ENCODE measurements around the gene HIVEP2. TPM values are rescaled to one million over a fixed set of nuclear protein-coding genes. Genes with fewer than 3 reads are reported as not detected.

Gene HIVEP2
- total and polyA plus RNA-seq, 9 donors, result 8.4 to 58.9 (median 32.1) TPM

- H3K4me1 ChIP-seq (ENCODE audit: insufficient read depth), result no peaks in the 10 kb centered on the region
- no peak overlapping the region for H3K4me3 ChIP-seq
- WGBS, 3 donors, result 77 to 83% (median 82%) methylated on average over 2 of the region's 2 CpGs
- H3K9me3 ChIP-seq, result no peaks in the 10 kb centered on the region
- no peaks in the 10 kb centered on the region for H3K27me3 ChIP-seq
- TF ChIP-seq POLR2A (IDR thresholded peaks at IDR 0.05), result no peak
- TF ChIP-seq EP300 (IDR thresholded peaks at IDR 0.05), result no peak
- TF ChIP-seq, protein P1, sequence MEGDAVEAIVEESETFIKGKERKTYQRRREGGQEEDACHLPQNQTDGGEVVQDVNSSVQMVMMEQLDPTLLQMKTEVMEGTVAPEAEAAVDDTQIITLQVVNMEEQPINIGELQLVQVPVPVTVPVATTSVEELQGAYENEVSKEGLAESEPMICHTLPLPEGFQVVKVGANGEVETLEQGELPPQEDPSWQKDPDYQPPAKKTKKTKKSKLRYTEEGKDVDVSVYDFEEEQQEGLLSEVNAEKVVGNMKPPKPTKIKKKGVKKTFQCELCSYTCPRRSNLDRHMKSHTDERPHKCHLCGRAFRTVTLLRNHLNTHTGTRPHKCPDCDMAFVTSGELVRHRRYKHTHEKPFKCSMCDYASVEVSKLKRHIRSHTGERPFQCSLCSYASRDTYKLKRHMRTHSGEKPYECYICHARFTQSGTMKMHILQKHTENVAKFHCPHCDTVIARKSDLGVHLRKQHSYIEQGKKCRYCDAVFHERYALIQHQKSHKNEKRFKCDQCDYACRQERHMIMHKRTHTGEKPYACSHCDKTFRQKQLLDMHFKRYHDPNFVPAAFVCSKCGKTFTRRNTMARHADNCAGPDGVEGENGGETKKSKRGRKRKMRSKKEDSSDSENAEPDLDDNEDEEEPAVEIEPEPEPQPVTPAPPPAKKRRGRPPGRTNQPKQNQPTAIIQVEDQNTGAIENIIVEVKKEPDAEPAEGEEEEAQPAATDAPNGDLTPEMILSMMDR (IDR thresholded peaks at IDR 0.05), result no peak
- no peaks in the 10 kb centered on the region for H3K36me3 ChIP-seq
- no peak for DNase-seq
- no peak overlapping the region for H3K27ac ChIP-seq
- intact Hi-C loops (cut with DNase I), result no loop called here
Measured at GRCh38 chr6:142911430-142911829, 33.5 kb downstream of the HIVEP2 start.

- Histone ChIP-seq H3K4me1 (ENCODE audit: insufficient read depth) (no peaks in the 10 kb centered on the region), H3K4me3 (no peak overlapping the region), H3K27ac (no peak overlapping the region), H3K9me3 (no peaks in the 10 kb centered on the region), H3K36me3 (no peaks in the 10 kb centered on the region), H3K27me3 (no peaks in the 10 kb centered on the region)
- TF ChIP-seq POLR2A (IDR thresholded peaks at IDR 0.05), result no peak
- TF ChIP-seq EP300 (IDR thresholded peaks at IDR 0.05), result no peak
- TF ChIP-seq, protein P1 (IDR thresholded peaks at IDR 0.05), result no peak
- intact Hi-C loops (cut with DNase I), result no loop called here
- no peak for DNase-seq
Measured at GRCh38 chr6:142909686-142910085, 35.3 kb downstream of the HIVEP2 start.

DNA sequence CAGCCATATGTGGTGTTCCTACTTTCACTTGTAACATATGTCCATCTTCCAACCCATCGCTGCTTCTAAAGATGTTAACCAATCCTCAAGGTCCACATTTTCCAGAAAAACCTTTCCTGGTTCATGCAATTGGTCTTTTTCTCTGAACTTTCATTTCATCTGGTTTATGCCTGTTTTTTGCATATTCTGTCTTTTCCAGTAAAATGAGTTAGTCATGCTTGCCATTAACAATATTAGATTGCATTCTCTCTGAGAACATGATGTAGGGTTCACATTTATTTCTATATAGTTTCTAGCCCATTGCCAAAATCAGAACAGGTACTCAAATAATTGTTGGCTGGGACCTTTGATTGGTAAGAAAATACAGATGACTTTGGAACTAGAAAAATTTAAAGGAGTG lies 36.7 kb downstream of the HIVEP2 start:
- Histone ChIP-seq H3K4me1 (ENCODE audit: insufficient read depth) (no peaks in the 10 kb centered on the region), H3K36me3 (no peaks in the 10 kb centered on the region), H3K27ac (no peak overlapping the region), H3K27me3 (no peaks in the 10 kb centered on the region), H3K4me3 (no peak overlapping the region), H3K9me3 (no peaks in the 10 kb centered on the region)
- TF ChIP-seq POLR2A (IDR thresholded peaks at IDR 0.05) (no peak), EP300 (IDR thresholded peaks at IDR 0.05) (no peak)
- TF ChIP-seq, protein P1 (IDR thresholded peaks at IDR 0.05), result no peak
- intact Hi-C loops (cut with DNase I), result no loop called here
- DNase-seq, result no peak
- 93 to 100% (median 100%) methylated on average over 1 of the region's 1 CpG for WGBS, 3 donors

DNA sequence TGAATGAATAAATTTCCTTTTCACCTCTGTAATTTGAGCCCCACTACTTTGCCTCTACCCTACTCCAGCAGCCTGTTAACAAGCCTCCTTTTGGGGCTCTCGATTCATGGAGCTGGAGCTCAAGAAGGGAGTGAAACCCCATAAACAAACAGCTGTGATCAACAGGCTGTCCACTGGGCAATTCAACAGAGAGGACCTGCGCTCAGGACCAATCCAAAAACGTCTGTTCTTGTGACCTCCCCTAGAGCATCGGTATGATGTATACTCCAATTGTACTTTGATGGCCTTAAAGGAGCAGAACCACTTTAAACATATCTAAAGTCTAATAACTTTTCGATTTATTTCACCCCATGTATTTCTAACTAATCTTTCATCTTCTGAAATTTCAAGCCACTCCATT lies 37.4 kb downstream of the HIVEP2 start:
- H3K9me3 ChIP-seq, result no peaks in the 10 kb centered on the region
- no peak for DNase-seq
- WGBS, 3 donors, result 63 to 66% (median 66%) methylated on average over 5 of the region's 5 CpGs
- intact Hi-C loops (cut with DNase I), result no loop called here
- no peaks in the 10 kb centered on the region for H3K27me3 ChIP-seq
- H3K27ac ChIP-seq, result no peak overlapping the region
- no peak overlapping the region for H3K4me3 ChIP-seq
- TF ChIP-seq POLR2A (IDR thresholded peaks at IDR 0.05), result no peak
- TF ChIP-seq, protein P1 (IDR thresholded peaks at IDR 0.05), result no peak
- no peak for TF ChIP-seq EP300 (IDR thresholded peaks at IDR 0.05)
- H3K4me1 ChIP-seq (ENCODE audit: insufficient read depth), result peaks cover 1% of the 10 kb centered on the region
- H3K36me3 ChIP-seq, result no peaks in the 10 kb centered on the region
